ENCODE data around the gene DCTD. TPM values are rescaled to one million over a fixed set of nuclear protein-coding genes. Genes with fewer than 3 reads are reported as not detected.

The DCTD gene
- total and polyA plus RNA-seq, 8 donors, result 3.5 to 90.6 (median 59.9) TPM

DNA sequence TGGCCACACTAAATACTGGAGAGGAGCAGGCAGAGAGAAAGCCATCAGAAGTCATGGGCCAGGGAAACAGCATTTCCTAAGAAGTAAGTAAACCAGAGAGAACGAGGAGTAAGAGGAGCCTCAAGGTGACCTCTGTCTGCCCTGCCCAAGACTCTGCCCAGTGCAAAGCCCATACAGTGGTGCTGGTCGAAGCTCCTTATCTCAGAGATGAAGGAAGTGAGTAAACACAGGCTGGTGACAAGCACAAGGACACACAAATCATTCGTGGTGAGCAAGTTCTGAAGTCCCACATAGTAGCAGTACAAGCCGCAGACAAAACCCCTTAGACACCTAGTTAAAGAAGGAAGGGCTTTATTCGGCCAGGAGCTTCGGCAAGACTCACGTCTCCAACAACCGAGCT, 62.7 kb downstream of the DCTD start:
- no peaks in the 10 kb centered on the region for H3K4me1 ChIP-seq
- no peak overlapping the region for H3K4me3 ChIP-seq
- no peak overlapping the region for H3K27ac ChIP-seq
- intact Hi-C loops (cut with DNase I; ENCODE audit: low total_unique reads), result no loop called here
- no peaks in the 10 kb centered on the region for H3K36me3 ChIP-seq
- no peaks in the 10 kb centered on the region for H3K27me3 ChIP-seq
- TF ChIP-seq POLR2AphosphoS5 (IDR thresholded peaks at IDR 0.05) (no peak), EP300 (IDR thresholded peaks at IDR 0.05) (no peak), POLR2A (IDR thresholded peaks at IDR 0.05) (no peak)
- TF ChIP-seq, protein P1, sequence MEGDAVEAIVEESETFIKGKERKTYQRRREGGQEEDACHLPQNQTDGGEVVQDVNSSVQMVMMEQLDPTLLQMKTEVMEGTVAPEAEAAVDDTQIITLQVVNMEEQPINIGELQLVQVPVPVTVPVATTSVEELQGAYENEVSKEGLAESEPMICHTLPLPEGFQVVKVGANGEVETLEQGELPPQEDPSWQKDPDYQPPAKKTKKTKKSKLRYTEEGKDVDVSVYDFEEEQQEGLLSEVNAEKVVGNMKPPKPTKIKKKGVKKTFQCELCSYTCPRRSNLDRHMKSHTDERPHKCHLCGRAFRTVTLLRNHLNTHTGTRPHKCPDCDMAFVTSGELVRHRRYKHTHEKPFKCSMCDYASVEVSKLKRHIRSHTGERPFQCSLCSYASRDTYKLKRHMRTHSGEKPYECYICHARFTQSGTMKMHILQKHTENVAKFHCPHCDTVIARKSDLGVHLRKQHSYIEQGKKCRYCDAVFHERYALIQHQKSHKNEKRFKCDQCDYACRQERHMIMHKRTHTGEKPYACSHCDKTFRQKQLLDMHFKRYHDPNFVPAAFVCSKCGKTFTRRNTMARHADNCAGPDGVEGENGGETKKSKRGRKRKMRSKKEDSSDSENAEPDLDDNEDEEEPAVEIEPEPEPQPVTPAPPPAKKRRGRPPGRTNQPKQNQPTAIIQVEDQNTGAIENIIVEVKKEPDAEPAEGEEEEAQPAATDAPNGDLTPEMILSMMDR (IDR thresholded peaks at IDR 0.05), result no peak
- peaks cover 0 to 14% (median 11%) of the 10 kb centered on the region in 4 donors for H3K9me3 ChIP-seq
- 61 to 72% (median 68%) methylated on average over 8 of the region's 8 CpGs for WGBS, 5 donors
- no peak for DNase-seq

DNA sequence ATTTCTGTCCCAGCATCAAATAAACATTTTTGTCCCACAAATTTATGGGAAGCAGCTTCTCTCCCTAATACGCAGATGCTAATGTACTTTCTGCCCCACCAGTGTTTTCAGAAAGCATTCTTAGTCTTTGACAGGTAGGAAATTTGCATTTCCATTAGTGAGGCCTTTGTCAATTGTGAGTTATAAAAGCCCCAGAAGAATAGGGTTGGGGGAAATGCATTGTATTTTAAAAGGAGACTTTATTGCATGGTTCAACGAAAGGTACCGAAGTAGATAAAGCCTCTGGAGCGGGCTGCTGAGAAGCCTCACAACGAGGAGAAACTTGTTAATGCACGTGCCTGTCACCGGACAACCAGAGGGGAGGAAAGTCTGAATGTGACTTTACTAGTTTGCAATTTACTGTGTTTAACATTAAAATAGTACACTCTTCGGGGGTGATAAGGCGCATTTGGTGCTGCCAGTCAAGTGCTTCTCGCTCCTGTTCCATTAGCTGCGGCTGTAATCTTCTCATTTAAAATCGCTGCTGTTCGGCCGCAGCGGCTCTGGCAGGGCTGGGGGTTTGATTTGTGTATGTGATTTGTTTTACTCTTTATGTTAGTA, 63.4 kb downstream of the DCTD start:
- WGBS, 5 donors, result 91 to 98% (median 94%) methylated on average over 15 of the region's 15 CpGs
- no peak for DNase-seq
- H3K27me3 ChIP-seq, result no peaks in the 10 kb centered on the region
- no peak for TF ChIP-seq POLR2A (IDR thresholded peaks at IDR 0.05)
- TF ChIP-seq EP300 (IDR thresholded peaks at IDR 0.05), result no peak
- no peak overlapping the region for H3K27ac ChIP-seq
- no peaks in the 10 kb centered on the region for H3K4me1 ChIP-seq
- peaks cover 0 to 14% (median 11%) of the 10 kb centered on the region in 4 donors for H3K9me3 ChIP-seq
- no peak overlapping the region for H3K4me3 ChIP-seq
- no peaks in the 10 kb centered on the region for H3K36me3 ChIP-seq
- intact Hi-C loops (cut with DNase I; ENCODE audit: low total_unique reads), result no loop called here

DNA sequence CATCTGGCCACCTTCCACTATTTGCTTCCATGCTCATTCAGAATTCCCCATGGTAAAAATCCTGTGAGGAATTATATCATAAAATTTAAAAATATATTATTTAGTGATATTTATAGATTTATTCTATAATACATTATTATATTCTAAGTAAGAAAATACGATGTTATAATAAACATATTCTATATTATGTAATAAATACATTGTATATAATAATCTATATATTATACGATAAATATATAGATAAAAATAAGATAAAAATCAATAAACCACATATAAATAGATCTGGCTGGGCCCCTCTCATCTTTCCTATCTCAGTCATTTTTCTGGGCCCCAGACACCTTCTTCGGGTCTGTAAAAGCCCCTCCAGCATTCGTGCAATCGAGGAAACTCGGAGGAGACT, 68.5 kb downstream of the DCTD start:
- DNase-seq, result no peak

DNA sequence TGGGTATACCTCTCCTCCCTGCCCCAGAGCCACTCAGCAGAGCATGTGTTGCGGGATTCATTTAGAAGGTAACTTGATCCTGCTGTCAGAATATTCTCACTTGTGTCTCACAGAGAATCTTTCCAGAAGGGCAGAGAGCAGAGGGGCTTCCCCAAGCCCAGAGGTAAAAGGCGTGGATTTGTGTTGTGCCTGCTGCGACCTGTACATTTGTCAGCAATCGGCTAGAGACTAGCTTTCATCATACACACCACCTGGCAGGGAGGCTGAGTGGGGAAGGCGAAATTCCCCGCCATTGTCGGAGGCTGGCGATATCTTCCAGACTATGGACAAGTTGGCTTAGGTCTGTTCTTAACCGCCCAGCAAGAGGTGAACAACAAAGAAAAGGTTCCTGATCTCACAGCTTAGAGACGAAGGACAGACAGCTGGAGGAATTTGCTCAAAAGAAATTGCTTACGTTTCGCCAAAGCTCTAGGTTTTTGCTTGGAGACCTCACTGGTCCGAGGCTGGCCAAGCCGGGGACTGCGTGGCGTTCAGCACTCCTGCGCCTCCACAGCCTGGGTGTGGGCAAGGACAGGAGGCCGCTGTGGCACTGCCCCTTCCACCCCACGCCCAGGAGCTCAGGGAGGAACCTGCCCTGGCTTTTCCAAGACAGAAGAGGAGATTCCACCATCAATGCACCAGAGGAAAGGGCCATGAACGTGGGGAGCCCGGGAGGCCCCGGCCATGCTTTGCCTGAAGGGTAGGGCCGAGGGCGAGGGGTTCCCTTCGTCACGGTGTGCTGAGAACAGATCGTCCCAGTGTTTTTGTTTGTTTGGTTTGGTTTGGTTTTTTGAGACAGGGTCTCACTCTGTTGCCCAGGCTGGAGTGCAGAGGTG, 69.4 kb downstream of the DCTD start:
- H3K27ac ChIP-seq, result no peak overlapping the region
- no peaks in the 10 kb centered on the region for H3K36me3 ChIP-seq
- no peaks in the 10 kb centered on the region for H3K4me1 ChIP-seq
- no peaks in the 10 kb centered on the region for H3K27me3 ChIP-seq
- WGBS, 5 donors, result 89 to 92% (median 92%) methylated on average over 23 to 27 of the region's 27 CpGs
- H3K9me3 ChIP-seq, result peaks cover 0 to 1% (median 0%) of the 10 kb centered on the region in 4 donors
- intact Hi-C loops (cut with DNase I; ENCODE audit: low total_unique reads), result no loop called here
- no peak overlapping the region for H3K4me3 ChIP-seq
- TF ChIP-seq EP300 (IDR thresholded peaks at IDR 0.05) (no peak), POLR2A (IDR thresholded peaks at IDR 0.05) (no peak), POLR2AphosphoS5 (IDR thresholded peaks at IDR 0.05) (no peak)
- TF ChIP-seq, protein P1 (IDR thresholded peaks at IDR 0.05), result no peak
- no peak for DNase-seq

More for the DNA sequence above, 68.5 kb downstream of the DCTD start:
- Histone ChIP-seq H3K36me3 (no peaks in the 10 kb centered on the region), H3K4me3 (no peak overlapping the region), H3K27me3 (no peaks in the 10 kb centered on the region), H3K27ac (no peak overlapping the region), H3K4me1 (no peaks in the 10 kb centered on the region), H3K9me3 (peaks cover 0 to 10% (median 6%) of the 10 kb centered on the region in 4 donors)
- WGBS, 5 donors, result 89 to 96% (median 91%) methylated on average over 6 of the region's 6 CpGs
- intact Hi-C loops (cut with DNase I; ENCODE audit: low total_unique reads), result no loop called here
- TF ChIP-seq, protein P1 (IDR thresholded peaks at IDR 0.05), result no peak
- TF ChIP-seq POLR2A (IDR thresholded peaks at IDR 0.05) (no peak), POLR2AphosphoS5 (IDR thresholded peaks at IDR 0.05) (no peak), EP300 (IDR thresholded peaks at IDR 0.05) (no peak)

All from stomach (tissue), 9 donors.